ENCODE data around the gene ZNF576. TPM values are rescaled to one million over a fixed set of nuclear protein-coding genes. Genes with fewer than 3 reads are reported as not detected.

The ZNF576 gene
- total and polyA plus RNA-seq, 2 of the 13 experiments (the other 11 are each of a cell fraction or from before 2014, with no cell fraction given) = 7.2 to 9.6 TPM

DNA sequence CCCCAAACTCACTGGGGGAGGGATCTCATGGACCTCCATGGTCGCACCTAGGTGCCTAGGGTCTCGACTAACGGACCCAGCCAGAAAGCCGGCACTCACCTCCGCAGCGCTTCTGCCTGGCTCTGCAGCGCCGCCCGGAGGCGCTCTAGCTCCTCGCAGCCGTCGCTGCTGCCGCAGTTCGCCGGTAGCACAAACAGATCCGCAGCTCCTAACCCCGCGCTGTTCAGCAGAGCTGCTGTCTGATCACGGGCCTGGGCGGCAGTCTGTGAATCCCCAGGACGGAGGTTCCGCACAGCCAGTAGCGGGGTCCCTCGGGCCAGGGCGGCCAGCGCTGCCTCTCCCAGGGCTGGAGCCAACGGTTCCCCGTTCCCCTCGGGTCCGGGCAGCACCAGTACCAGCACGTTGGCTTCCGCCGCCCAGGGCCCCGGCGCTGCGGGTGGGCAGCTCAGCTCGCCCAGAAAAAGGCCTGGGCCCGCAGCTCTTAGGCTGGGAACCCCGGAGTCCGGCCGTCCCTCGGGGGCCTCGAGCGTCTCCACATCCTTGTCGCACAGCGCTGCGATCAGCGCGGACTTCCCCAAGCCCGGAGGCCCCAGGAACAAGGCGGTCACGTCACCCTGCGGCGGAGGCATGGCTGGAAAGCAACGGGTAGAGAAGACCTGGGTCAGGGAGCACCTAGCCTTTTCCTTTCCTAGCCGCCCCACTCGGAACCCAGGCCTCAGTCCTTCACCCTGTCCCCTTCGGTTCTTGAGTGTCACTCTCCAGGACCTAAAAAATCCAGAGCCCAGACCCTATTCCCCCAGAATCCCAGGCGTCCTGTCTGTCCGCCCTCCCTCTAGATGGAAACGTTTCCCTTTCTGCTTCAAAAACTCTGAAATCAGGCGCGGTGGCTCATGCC, 1.4 kb upstream of the ZNF576 start (continued):
- TF ChIP-seq KIAA2018 (CRISPR knock-in tag; IDR thresholded peaks at IDR 0.05; ENCODE audit: borderline replicate concordance) (no peak), NCOA1 (CRISPR knock-in tag; IDR thresholded peaks at IDR 0.05) (no peak), ZSCAN29 (CRISPR knock-in tag; conservative IDR thresholded peaks at IDR 0.05) (no peak), FOSL2 (CRISPR knock-in tag; IDR thresholded peaks at IDR 0.05) (0 out of 2 replicates have a peak, but pooled peaks have one; percentile 12), SP4 (CRISPR knock-in tag; IDR thresholded peaks at IDR 0.05) (0 out of 2 replicates have a peak, but pooled peaks have one; percentile 29), TEAD2 (CRISPR knock-in tag; IDR thresholded peaks at IDR 0.05) (no peak), MAF1 (CRISPR knock-in tag; IDR thresholded peaks at IDR 0.05; ENCODE audit: borderline replicate concordance) (no peak), NCOA2 (CRISPR knock-in tag; IDR thresholded peaks at IDR 0.05) (no peak), ZNF841 (CRISPR knock-in tag; IDR thresholded peaks at IDR 0.05; ENCODE audit: borderline replicate concordance) (no peak), RORA (CRISPR knock-in tag; IDR thresholded peaks at IDR 0.05) (no peak)
- TF ChIP-seq, protein P1, sequence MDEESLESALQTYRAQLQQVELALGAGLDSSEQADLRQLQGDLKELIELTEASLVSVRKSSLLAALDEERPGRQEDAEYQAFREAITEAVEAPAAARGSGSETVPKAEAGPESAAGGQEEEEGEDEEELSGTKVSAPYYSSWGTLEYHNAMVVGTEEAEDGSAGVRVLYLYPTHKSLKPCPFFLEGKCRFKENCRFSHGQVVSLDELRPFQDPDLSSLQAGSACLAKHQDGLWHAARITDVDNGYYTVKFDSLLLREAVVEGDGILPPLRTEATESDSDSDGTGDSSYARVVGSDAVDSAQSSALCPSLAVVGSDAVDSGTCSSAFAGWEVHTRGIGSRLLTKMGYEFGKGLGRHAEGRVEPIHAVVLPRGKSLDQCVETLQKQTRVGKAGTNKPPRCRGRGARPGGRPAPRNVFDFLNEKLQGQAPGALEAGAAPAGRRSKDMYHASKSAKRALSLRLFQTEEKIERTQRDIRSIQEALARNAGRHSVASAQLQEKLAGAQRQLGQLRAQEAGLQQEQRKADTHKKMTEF (CRISPR knock-in tag; IDR thresholded peaks at IDR 0.05) = no peak
- TF ChIP-seq, protein P2, sequence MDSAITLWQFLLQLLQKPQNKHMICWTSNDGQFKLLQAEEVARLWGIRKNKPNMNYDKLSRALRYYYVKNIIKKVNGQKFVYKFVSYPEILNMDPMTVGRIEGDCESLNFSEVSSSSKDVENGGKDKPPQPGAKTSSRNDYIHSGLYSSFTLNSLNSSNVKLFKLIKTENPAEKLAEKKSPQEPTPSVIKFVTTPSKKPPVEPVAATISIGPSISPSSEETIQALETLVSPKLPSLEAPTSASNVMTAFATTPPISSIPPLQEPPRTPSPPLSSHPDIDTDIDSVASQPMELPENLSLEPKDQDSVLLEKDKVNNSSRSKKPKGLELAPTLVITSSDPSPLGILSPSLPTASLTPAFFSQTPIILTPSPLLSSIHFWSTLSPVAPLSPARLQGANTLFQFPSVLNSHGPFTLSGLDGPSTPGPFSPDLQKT (CRISPR knock-in tag; IDR thresholded peaks at IDR 0.05; ENCODE audit: borderline replicate concordance) = no peak
- TF ChIP-seq, protein P3, sequence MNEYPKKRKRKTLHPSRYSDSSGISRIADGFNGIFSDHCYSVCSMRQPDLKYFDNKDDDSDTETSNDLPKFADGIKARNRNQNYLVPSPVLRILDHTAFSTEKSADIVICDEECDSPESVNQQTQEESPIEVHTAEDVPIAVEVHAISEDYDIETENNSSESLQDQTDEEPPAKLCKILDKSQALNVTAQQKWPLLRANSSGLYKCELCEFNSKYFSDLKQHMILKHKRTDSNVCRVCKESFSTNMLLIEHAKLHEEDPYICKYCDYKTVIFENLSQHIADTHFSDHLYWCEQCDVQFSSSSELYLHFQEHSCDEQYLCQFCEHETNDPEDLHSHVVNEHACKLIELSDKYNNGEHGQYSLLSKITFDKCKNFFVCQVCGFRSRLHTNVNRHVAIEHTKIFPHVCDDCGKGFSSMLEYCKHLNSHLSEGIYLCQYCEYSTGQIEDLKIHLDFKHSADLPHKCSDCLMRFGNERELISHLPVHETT (CRISPR knock-in tag; conservative IDR thresholded peaks at IDR 0.05) = no peak
- TF ChIP-seq, protein P4, sequence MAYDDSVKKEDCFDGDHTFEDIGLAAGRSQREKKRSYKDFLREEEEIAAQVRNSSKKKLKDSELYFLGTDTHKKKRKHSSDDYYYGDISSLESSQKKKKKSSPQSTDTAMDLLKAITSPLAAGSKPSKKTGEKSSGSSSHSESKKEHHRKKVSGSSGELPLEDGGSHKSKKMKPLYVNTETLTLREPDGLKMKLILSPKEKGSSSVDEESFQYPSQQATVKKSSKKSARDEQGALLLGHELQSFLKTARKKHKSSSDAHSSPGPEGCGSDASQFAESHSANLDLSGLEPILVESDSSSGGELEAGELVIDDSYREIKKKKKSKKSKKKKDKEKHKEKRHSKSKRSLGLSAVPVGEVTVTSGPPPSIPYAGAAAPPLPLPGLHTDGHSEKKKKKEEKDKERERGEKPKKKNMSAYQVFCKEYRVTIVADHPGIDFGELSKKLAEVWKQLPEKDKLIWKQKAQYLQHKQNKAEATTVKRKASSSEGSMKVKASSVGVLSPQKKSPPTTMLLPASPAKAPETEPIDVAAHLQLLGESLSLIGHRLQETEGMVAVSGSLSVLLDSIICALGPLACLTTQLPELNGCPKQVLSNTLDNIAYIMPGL (CRISPR knock-in tag; IDR thresholded peaks at IDR 0.05; ENCODE audit: borderline replicate concordance in 1 of 2, low read depth in 1 of 2) = peak; percentile 91 to 93
